Activated naive CD8-positive, alpha-beta T cell treated with anti-CD3 and anti-CD28 coated beads for 36 hours (primary cell): ENCODE data around the gene ATG4D. TPM values are rescaled to one million over a fixed set of nuclear protein-coding genes. Genes with fewer than 3 reads are reported as not detected.
"Not testable (repeated sequence)": the region's sequence is repeated elsewhere in the genome, so short reads cannot be mapped to it uniquely, and the experiment has no call there.

Experiments
- DNase-seq: peaks from one replicate; pipeline ENCODE4 v3.0.0; 2021
- H3K27ac Mint-ChIP-seq: one replicate; pipeline ENCODE4 v1.8.0; 2022; ENCODE audit warnings: mild to moderate bottlenecking, moderate library complexity, mixed read lengths
- H3K27me3 Mint-ChIP-seq: one replicate; pipeline ENCODE4 v1.8.0; 2022; ENCODE audit warnings: mild to moderate bottlenecking, mixed read lengths
- H3K36me3 Mint-ChIP-seq: one replicate; pipeline ENCODE4 v1.8.0; 2021; ENCODE audit warnings: mild to moderate bottlenecking, mixed read lengths
- H3K4me1 Mint-ChIP-seq: one replicate; pipeline ENCODE4 v1.8.0; 2021; ENCODE audit warnings: mixed read lengths
- H3K4me3 Mint-ChIP-seq: one replicate; pipeline ENCODE4 v1.8.0; 2022; ENCODE audit warnings: mild to moderate bottlenecking, moderate library complexity, mixed read lengths
- H3K9me3 Mint-ChIP-seq: one replicate; pipeline ENCODE4 v1.8.0; 2022; ENCODE audit warnings: mixed read lengths
- total RNA-seq, 2 experiments: library from RNA; stranded (reverse); gene quantifications; one replicate each; pipeline ENCODE4 v1.2.3, GENCODE V29; 2021

The ATG4D gene
- total RNA-seq, 2 experiments from 2014 or later, result 25.1 to 26.4 TPM

DNA sequence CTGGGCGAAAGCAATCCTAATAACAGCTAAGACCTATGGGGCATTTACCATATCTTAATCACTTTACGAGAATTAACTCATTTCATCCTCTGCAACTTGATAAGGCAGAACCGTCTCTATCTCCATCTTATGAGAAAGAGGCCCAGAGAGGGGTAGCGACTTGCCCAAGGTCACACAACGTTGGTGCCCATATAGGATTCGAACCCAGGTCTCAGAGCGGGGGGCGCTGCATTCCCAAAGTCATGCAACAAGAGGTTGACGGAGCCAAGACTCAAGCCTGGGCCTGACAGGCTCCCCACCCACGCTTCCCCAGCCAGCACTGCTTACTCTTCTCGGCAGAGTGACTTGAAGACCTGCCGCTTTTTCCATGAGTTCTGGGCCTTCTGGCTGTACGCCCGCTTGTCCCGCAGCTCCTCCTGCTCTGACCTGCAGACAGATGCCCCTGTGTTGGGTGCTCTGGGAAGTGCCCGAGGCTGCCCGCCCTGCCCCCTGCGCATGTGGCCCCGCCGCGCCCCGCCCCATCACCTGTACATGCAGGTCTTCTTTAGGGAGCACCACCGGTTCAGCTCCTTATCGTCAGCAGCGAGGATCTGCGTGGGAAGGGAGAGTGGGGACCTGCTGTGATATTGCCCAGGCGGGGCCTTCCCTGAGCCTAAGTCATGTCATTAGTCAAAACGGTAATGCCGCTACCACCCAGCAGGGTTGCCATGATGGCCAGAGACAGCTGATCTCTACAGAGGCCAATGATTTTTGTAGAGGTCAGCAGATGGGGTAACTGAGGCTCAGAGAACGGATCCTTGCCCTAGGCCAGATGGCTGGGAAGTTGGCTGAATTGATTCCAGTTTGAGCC is 11.3 kb downstream of the ATG4D start:
- H3K4me3 Mint-ChIP-seq, result no peak overlapping the region
- H3K4me1 Mint-ChIP-seq, result peaks cover 39% of the 10 kb centered on the region
- H3K27me3 Mint-ChIP-seq, result no peaks in the 10 kb centered on the region
- peak overlapping the region; percentile 94 for H3K27ac Mint-ChIP-seq
- DNase-seq, result no peak
- H3K36me3 Mint-ChIP-seq, result peaks cover 46% of the 10 kb centered on the region
- H3K9me3 Mint-ChIP-seq, result no peaks in the 10 kb centered on the region

DNA sequence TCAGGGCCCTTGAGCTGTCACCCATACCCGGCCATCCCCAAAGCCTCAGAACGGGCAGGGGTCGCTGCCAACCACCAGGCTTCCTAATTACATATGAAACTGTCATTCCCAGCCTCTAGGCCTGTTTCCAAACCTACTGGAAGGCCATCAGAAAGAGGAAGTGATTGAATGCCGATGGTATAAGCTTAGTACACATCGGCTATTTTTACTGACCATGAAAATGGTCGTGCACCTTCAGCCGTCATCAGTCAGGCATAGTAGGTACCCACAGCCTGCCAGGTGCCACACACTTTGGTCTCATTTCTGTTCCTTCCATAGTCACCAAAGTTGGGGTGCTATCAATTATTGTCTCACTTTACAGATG is 11.9 kb downstream of the ATG4D start:
- Mint-ChIP-seq H3K36me3 (peaks cover 45% of the 10 kb centered on the region), H3K4me3 (no peak overlapping the region), H3K27ac (peak overlapping the region; percentile 1), H3K4me1 (peaks cover 34% of the 10 kb centered on the region), H3K27me3 (no peaks in the 10 kb centered on the region), H3K9me3 (no peaks in the 10 kb centered on the region)
- no peak for DNase-seq

DNA sequence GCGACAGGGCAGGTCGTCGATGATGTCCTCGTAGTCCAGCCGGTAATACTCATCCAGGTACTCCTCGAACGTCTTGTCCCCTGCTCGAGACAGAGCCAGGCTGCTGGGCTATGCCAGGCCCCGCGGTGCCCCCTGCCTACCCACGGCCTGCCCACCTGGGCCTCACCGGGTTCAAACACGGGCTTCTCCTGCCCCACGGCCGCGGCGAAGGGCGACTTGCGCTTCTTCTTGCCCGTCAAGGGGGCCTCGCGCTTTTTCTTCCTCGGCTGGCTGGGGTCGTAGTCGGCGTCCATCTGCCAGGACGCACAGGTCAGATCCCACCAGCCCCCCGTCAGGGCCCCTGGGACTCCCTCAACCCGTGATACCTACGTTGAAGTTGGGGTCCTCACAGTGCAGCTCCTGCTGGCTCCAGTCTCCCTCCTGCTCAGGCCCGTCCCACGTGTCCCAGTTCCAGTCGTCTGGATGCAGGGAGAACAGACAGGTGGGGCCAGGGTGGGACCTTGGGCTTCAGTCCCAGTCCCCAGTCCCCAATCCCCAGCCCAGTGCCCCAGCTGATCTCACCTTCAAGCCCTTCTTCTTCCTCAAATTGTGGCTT is 14.0 kb downstream of the ATG4D start:
- Mint-ChIP-seq H3K9me3 (no peaks in the 10 kb centered on the region), H3K27ac (no peak overlapping the region), H3K4me1 (peaks cover 33% of the 10 kb centered on the region), H3K36me3 (peaks cover 46% of the 10 kb centered on the region), H3K4me3 (no peak overlapping the region), H3K27me3 (no peaks in the 10 kb centered on the region)
- DNase-seq, result no peak

DNA sequence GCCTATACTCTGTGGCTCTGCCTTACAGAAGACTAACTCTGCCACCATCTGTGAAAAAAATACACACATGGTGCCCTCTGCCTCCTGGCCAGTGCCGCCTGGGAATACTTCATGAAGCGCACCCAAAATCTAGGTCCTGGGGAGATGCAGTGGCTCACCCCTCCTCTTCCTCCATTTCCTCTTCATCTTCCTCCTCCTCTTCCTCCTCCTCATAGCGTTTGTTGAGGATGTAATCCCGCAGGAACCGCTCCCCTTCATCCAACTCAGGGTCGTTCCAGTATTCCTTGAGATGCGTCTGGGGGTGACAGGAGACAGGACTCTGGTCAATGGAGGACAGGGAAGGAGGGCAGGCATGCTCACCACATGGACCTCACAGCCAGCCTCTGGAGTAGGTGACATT is 16.4 kb downstream of the ATG4D start:
- Mint-ChIP-seq H3K27ac (no peak overlapping the region), H3K4me3 (no peak overlapping the region), H3K36me3 (peaks cover 44% of the 10 kb centered on the region), H3K4me1 (peaks cover 19% of the 10 kb centered on the region), H3K9me3 (no peaks in the 10 kb centered on the region), H3K27me3 (no peaks in the 10 kb centered on the region)
- no peak for DNase-seq

DNA sequence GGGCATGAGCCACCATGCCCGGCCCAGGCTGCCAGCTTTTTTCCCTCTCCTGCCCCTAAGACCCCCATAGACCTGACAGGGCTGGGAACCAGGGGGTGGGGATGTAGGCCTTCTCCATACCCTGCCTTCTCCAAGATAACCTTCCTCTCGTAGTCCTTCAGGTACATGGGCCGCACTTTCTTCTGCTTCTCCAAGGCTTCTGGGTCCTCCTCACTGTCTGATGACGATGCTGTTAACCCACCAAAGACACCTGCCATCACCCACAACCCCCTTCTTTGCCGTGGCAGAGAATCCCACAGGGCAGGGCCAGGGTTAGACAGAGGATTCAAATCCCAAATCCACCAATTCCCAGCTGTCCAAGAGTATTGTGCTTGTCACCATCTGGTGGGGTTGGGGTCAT is 18.9 kb downstream of the ATG4D start:
- Mint-ChIP-seq H3K4me3 (no peak overlapping the region), H3K27ac (no peak overlapping the region), H3K4me1 (peaks cover 23% of the 10 kb centered on the region), H3K27me3 (no peaks in the 10 kb centered on the region), H3K9me3 (no peaks in the 10 kb centered on the region), H3K36me3 (peaks cover 56% of the 10 kb centered on the region)
- no peak for DNase-seq

DNA sequence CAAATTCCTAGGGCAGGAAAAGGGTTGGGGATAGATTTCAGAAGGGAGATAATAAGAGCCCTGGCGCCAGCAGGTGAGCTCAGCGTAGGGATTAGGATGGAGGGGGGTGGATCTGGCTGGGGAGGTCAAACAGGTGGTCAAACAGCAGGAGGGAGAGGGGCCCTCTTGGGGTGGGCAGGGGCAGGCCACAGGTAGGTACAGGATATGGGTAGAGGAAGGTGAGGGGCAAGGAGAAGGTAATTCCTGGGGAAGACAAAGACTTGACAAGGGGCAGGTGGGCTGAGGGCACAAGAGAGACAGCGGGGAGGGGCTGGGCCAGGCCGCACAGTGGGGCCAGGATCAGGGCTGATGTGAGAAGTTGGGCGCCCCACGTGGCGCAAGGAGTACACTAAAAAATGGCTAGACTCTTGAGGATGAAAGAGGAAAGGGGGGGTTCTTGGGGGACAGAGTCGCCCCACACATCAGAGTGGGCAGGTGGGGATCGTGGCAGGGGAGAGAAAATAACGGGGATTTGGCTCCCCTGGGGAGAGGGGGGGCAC is 21.4 kb downstream of the ATG4D start:
- Mint-ChIP-seq H3K9me3 (no peaks in the 10 kb centered on the region), H3K27ac (peak overlapping the region; percentile 96), H3K4me3 (peak overlapping the region; percentile 91), H3K36me3 (peaks cover 48% of the 10 kb centered on the region), H3K27me3 (no peaks in the 10 kb centered on the region), H3K4me1 (peaks cover 23% of the 10 kb centered on the region)
- DNase-seq, result peak; percentile 69

DNA sequence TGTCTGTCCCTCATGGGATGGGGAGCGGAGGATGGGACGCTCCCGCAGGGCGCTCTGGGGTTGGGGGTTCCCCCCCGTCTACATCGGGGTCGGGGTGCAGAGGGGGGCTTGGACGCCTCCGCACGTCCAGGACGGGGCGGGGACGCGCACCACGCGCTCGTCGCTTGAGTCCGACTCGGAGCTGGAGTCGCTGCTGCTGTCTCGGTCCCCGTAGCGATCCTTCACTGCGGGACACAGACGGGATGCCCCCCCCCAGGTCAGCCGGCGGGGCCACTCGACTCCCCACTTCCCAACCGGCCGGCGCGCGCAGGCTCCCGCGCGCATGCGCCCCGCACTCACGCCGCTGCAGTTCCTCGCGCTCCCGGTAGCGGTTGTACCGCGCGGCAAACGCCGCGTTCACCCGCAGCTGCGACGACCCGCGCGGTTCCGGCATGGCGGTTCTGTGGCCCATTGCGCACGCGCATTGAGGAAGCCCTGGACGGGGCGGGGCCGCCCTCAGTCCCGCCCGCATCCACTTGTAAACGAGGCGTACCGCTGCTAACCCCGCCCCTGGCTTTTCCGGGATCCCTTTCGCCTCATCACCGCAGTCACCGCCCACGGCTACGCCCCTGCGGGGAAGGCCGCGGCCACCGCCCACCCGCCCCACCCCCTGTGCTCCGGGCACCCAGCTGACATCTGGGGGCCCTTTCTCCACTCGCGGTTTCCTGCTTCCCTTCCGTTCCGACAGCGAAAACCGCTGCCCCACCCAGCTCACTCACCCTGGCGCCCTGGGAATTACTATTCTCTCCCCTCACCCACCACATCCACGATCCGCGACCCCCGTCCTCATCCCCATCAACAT is 22.1 kb downstream of the ATG4D start, which contains the start of gene KRI1:
Gene KRI1 (minus strand): TSS at position 444 of the 841 bp plus-strand sequence. CDS start 11 bp downstream, at position 433.
- peak within 1 kb of the TSS; percentile 96 for H3K27ac Mint-ChIP-seq
- DNase-seq, result peak; percentile 99
- H3K9me3 Mint-ChIP-seq, result no peaks in the 10 kb centered on the region
- H3K36me3 Mint-ChIP-seq, result peaks cover 46% of the 10 kb centered on the region
- no peaks in the 10 kb centered on the region for H3K27me3 Mint-ChIP-seq
- peaks cover 23% of the 10 kb centered on the region for H3K4me1 Mint-ChIP-seq
- H3K4me3 Mint-ChIP-seq, result peak within 1 kb of the TSS; percentile 91

DNA sequence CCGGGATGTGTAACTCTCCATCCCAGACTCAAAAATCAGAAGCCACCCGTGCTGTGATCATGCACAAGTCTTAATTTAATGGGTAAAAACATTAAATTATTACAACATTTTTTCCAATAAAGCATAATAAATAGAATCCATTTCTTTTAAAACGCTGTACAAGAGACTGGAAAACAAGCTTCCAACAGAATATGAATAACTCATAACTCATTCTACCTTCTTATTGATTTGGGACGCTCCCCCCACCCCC is 22.6 kb downstream of the ATG4D start:
- Mint-ChIP-seq H3K36me3 (peaks cover 41% of the 10 kb centered on the region), H3K9me3 (no peaks in the 10 kb centered on the region), H3K27ac (peak overlapping the region; percentile 96), H3K4me1 (peaks cover 23% of the 10 kb centered on the region), H3K27me3 (no peaks in the 10 kb centered on the region), H3K4me3 (peak overlapping the region; percentile 91)
- no peak for DNase-seq

DNA sequence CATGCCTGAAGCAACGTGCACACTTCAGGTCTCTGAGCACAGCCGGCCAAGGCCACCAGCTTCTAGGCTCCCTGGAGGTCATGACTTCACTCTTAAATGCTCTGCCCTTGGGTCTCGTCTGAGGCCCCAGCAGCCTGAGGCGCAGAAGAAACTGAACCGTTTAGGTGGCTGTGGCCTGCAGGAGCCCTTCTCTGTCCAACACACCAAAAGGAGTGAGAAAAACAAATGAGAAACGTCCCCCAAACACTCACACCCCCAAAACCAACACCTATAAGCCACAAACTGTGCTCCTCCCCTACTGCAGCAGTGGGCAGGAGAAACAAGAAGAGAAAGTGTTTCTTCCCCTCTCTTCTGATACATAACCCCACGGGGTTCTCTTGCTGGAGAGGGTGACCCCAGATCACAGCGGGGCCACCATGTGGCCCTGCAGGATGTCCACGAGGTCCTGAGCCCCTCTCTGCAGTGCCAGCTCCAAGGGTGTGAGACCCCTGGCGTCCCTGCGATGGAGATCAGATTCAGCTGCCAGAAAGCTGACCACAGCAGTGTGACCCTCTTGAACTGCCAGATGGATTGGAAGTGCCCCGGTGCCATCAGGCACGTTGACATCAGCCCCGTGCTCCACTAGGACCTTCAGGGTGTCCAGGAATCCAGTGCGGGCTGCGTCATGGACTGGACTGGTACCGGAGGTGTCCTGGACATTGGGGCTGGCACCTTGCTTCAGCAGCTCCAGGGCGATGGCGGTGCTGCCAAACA is 23.1 kb downstream of the ATG4D start:
- Mint-ChIP-seq H3K27me3 (no peaks in the 10 kb centered on the region), H3K9me3 (no peaks in the 10 kb centered on the region), H3K4me1 (peaks cover 23% of the 10 kb centered on the region), H3K27ac (peak overlapping the region; percentile 96), H3K4me3 (peak overlapping the region; percentile 91), H3K36me3 (peaks cover 36% of the 10 kb centered on the region)
- DNase-seq, result peak; percentile 77

DNA sequence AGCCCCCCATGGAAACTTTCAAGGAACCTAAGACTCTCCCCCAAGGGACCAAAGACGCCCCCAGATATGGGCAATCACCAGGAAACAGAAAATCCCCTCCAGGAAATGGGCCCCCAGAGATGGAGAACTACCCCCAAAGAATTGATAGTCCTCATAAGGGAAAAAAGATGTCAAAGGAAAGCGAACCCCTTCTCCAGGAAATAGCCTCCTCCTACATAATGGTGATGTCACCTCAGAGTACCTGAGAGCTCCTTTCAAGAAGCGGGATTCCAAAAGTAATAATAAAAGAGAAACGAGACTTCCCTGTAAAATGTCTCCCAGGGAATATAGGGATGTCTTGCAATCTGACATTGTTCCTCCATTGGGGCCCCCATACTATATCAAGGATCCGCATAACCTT is 24.0 kb downstream of the ATG4D start:
- H3K36me3 Mint-ChIP-seq, result peaks cover 31% of the 10 kb centered on the region
- H3K27ac Mint-ChIP-seq, result peak overlapping the region; percentile 96
- DNase-seq, result peak; percentile 40
- no peaks in the 10 kb centered on the region for H3K9me3 Mint-ChIP-seq
- peak overlapping the region; percentile 91 for H3K4me3 Mint-ChIP-seq
- H3K4me1 Mint-ChIP-seq, result peaks cover 27% of the 10 kb centered on the region
- H3K27me3 Mint-ChIP-seq, result no peaks in the 10 kb centered on the region

DNA sequence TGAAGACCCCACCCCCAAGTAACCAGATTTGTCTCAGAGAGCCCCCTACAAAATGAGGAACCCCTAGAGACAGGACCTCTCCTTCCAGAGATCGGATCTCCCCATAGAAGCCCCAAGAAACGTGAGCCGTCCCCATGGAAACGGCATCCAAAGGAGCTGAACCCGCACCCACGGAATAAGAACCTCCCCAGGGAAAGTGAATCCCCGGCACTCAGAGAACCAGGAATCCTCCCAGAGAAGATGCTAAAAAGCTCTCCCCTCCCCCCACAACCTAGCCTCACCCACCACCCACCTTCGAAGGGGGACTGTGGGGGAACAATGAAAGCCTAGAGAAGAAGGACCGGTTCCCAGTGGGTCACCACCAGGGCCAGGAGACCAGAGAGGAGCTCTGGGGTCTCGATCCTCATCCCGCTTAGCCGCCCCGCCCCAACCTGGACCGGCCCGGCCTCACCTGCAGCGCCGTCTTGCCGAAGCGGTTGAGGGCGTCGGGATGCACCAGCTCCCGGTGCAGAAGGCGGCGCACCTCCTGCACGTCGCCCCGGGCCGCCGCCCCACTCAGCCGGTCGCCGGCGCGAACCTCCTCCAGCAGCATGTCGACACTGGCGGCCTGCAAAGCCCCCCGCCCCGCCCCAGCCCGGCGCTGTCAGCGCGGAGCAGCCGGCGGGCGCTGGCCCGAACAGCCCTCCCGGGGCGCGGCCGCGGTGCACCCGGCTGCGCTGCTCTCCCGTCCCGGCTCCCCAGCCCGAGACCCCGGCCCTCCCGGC is 24.5 kb downstream of the ATG4D start:
- peak overlapping the region; percentile 91 for H3K4me3 Mint-ChIP-seq
- H3K27ac Mint-ChIP-seq, result peak overlapping the region; percentile 96
- peak; percentile 80 for DNase-seq
- no peaks in the 10 kb centered on the region for H3K27me3 Mint-ChIP-seq
- H3K36me3 Mint-ChIP-seq, result peaks cover 30% of the 10 kb centered on the region
- H3K9me3 Mint-ChIP-seq, result no peaks in the 10 kb centered on the region
- peaks cover 27% of the 10 kb centered on the region for H3K4me1 Mint-ChIP-seq

DNA sequence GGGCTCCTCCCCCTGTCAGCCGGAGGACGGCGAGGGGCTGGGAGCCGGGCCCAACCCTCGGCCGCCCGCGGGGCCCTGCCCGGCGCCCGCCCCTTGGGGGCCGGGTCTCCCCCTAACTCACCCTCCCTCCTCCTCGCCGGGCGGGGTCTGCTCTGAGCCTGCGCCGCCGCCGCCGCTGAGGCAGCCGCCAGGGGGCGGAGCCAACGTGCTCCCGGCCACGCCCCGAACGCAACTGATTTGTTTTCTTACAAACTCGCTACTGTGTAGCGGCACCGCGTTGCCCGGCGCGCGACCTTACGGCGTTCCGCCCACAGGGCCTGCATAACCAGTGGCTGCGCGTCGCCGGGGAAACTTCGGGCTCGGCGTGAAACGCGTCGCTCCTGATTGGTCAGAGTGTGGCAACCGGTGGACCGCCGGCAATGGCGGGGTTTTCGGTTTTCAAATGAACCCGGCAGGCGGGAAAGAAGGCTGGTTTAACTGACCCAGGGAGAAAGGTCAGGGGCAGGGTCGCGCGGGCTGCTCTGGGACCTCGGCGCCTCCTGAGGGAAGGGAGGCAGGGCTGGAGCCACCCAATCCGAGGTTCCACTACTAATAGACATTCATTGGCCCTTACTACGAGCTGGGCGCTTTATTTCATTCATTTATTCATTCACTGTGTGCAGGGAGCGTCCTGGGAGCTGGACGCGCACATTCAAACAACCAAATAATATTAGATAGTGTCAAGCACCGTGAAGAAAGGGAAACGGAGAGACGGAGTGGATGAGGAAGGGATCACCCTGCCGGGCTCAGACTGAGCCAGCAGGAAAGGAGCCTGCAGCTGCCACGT is 25.3 kb downstream of the ATG4D start, which contains the start of gene CDKN2D:
Gene CDKN2D (minus strand): TSS at position 154 of the 826 bp plus-strand sequence. CDS start 326 bp downstream, outside the sequence.
- Mint-ChIP-seq H3K27me3 (no peaks in the 10 kb centered on the region), H3K4me1 (peaks cover 27% of the 10 kb centered on the region), H3K27ac (peak within 1 kb of the TSS; percentile 99), H3K9me3 (no peaks in the 10 kb centered on the region), H3K4me3 (peak within 1 kb of the TSS; percentile 91), H3K36me3 (peaks cover 28% of the 10 kb centered on the region)
- DNase-seq, result peak; percentile 100

DNA sequence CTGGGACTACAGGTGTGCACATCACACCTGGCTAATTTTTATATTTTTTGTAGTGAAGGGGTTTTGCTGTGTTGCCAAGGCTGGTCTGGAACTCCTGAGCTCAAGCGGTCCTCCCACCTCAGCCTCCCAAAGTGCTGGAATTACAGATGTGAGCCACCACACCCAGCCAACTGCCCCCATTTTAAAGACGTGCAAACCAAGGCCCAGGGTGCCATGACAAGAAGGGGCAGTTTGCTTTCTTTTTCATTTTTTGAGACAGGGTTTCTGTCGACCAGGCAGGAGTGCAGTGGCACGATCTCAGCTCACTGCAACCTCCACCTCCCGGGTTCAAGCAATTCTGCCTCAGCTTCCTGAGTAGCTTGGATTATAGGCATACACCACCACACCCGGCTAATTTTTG is 30.1 kb downstream of the ATG4D start:
- H3K4me3 Mint-ChIP-seq, DNase-seq, H3K36me3 Mint-ChIP-seq, H3K9me3 Mint-ChIP-seq, H3K4me1 Mint-ChIP-seq, H3K27me3 Mint-ChIP-seq, H3K27ac Mint-ChIP-seq: not testable (repeated sequence)
